GM12878 (cell line): ENCODE data around the gene GNAT3.

Experiments used
- CREM ChIP-seq: IDR thresholded peaks from 2 replicates; pipeline ENCODE4 v1.6.1; 2014; ENCODE audit warnings: antibody characterized with exemption, low read depth
- HDAC2 ChIP-seq: fragments of 200-600 bp; sonication (generic); IDR thresholded peaks from 2 replicates; pipeline ENCODE4 v1.6.1; 2017
- IKZF1 ChIP-seq: fragments of 450-650 bp; conservative IDR thresholded peaks from 2 replicates; pipeline ENCODE4 v1.6.1; 2017; ENCODE audit warnings: antibody characterized with exemption, mild to moderate bottlenecking
- JUND ChIP-seq: IDR thresholded peaks from 2 replicates; pipeline ENCODE4 v1.6.1; 2012; ENCODE audit warnings: low read depth, mild to moderate bottlenecking, low read length, improper control_type of control experiment, moderate library complexity
- NRF1 ChIP-seq: conservative IDR thresholded peaks from 2 replicates; pipeline ENCODE4 v1.6.1; 2011; ENCODE audit warnings: mild to moderate bottlenecking, low read depth, low read length, improper control_type of control experiment
- POLR2A ChIP-seq: IDR thresholded peaks from 2 replicates; pipeline ENCODE4 v1.6.1; 2011; ENCODE audit warnings: low read depth, mild to moderate bottlenecking, low read length
- POLR2AphosphoS5 ChIP-seq: IDR thresholded peaks from 2 replicates; pipeline ENCODE4 v1.6.1; 2011; ENCODE audit warnings: mild to moderate bottlenecking, low read length, inconsistent platforms
- RELA ChIP-seq: fragments of 450-650 bp; IDR thresholded peaks from 2 replicates; pipeline ENCODE4 v1.8.0; 2014; ENCODE audit warnings: borderline replicate concordance; ENCODE audit not compliant: partially characterized antibody
- TF ChIP-seq, protein P1 (sequence below): IDR thresholded peaks from 2 replicates; pipeline ENCODE4 v1.6.1; 2012; ENCODE audit warnings: low read depth, low read length, improper control_type of control experiment
- TF ChIP-seq, protein P2 (sequence below), 3 experiments: IDR thresholded peaks in 2 of 3; conservative IDR thresholded peaks in 1 of 3; 2 replicates each; pipeline ENCODE4 v1.5.1; 2011; ENCODE audit warnings: low read depth in 3 of 3, low read length in 3 of 3, mild to moderate bottlenecking in 3 of 3, control low read depth in 2 of 3, moderate library complexity in 2 of 3, inconsistent platforms in 1 of 3, mixed read lengths in 1 of 3; ENCODE audit not compliant: control insufficient read depth in 2 of 3, insufficient read depth in 1 of 3; ENCODE audit errors: extremely low read depth in 1 of 3
- TF ChIP-seq, protein P3 (sequence below): fragments of 450-650 bp; IDR thresholded peaks from 2 replicates; pipeline ENCODE4 v1.6.1; 2017; ENCODE audit warnings: mild to moderate bottlenecking

DNA sequence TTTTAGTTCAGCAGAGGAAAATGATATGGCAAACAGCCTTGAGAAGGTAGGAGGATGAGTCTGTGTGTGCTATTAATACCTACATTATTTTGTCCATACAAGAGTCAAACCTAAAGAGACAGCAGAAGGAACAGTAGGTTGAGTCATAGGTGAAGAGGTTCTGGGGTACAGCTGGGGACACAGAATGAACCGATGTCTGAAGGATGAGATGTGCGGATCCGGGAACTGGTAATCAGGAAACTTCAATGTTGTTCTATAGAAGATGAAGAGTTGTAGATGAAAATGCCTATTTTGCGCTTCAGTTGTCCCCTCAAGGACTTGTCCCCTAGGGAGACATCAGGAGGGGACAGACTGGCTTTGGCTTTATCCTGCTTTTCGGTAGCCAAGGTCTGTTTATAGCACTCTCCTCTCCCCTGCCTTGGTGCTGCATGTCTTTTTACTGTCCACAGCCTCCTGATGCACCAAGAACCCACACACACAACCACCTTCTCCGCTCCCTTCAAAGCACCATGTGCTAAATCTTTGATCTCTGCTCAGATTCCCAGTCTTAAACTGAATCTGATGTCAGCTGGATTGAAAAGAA, 94.6 kb downstream of the GNAT3 start:
- TF ChIP-seq IKZF1 (no peak), RELA (no peak), NRF1 (no peak), POLR2A (no peak), POLR2AphosphoS5 (no peak), CREM (no peak), HDAC2 (no peak), JUND (no peak)
- TF ChIP-seq, protein P1, sequence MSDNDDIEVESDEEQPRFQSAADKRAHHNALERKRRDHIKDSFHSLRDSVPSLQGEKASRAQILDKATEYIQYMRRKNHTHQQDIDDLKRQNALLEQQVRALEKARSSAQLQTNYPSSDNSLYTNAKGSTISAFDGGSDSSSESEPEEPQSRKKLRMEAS, result no peak
- TF ChIP-seq, protein P2, sequence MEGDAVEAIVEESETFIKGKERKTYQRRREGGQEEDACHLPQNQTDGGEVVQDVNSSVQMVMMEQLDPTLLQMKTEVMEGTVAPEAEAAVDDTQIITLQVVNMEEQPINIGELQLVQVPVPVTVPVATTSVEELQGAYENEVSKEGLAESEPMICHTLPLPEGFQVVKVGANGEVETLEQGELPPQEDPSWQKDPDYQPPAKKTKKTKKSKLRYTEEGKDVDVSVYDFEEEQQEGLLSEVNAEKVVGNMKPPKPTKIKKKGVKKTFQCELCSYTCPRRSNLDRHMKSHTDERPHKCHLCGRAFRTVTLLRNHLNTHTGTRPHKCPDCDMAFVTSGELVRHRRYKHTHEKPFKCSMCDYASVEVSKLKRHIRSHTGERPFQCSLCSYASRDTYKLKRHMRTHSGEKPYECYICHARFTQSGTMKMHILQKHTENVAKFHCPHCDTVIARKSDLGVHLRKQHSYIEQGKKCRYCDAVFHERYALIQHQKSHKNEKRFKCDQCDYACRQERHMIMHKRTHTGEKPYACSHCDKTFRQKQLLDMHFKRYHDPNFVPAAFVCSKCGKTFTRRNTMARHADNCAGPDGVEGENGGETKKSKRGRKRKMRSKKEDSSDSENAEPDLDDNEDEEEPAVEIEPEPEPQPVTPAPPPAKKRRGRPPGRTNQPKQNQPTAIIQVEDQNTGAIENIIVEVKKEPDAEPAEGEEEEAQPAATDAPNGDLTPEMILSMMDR (IDR thresholded peaks at IDR 0.05 in 2 of 3, conservative IDR thresholded peaks at IDR 0.05 in 1 of 3; ENCODE audit: control insufficient read depth in 2 of 3, extremely low read depth in 1 of 3, insufficient read depth in 1 of 3, low read depth in 3 of 3, low read length in 3 of 3), result no peak
- TF ChIP-seq, protein P3, sequence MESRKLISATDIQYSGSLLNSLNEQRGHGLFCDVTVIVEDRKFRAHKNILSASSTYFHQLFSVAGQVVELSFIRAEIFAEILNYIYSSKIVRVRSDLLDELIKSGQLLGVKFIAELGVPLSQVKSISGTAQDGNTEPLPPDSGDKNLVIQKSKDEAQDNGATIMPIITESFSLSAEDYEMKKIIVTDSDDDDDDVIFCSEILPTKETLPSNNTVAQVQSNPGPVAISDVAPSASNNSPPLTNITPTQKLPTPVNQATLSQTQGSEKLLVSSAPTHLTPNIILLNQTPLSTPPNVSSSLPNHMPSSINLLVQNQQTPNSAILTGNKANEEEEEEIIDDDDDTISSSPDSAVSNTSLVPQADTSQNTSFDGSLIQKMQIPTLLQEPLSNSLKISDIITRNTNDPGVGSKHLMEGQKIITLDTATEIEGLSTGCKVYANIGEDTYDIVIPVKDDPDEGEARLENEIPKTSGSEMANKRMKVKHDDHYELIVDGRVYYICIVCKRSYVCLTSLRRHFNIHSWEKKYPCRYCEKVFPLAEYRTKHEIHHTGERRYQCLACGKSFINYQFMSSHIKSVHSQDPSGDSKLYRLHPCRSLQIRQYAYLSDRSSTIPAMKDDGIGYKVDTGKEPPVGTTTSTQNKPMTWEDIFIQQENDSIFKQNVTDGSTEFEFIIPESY, result no peak
